Activated effector memory CD4-positive, alpha-beta T cell treated with Interleukin-2 at 50 U/mL for 16 hours (primary cell): Measurements from ENCODE around the gene ORC5.
A peak's percentile ranks its signal among the peaks of the same experiment; 100 is the strongest.
"Not testable (repeated sequence)": the region's sequence is repeated elsewhere in the genome, so short reads cannot be mapped to it uniquely, and the experiment has no call there.

Source experiments
- DNase-seq: peaks from one replicate; pipeline ENCODE4 v3.0.0-alpha.2; 2020

The ORC5 gene

GRCh38 chr7:104207731-104208420 lies at the start of gene ORC5:
Gene ORC5 (minus strand): TSS chr7:104208013. CDS start chr7:104207904, 109 bp downstream.
- DNase-seq = peak; percentile 65

- no peak for DNase-seq
Measured at GRCh38 chr7:104255616-104256015, 47.8 kb upstream of the ORC5 start.

GRCh38 chr7:104255194-104255593 lies 47.4 kb upstream of the ORC5 start:
- no peak for DNase-seq

DNA sequence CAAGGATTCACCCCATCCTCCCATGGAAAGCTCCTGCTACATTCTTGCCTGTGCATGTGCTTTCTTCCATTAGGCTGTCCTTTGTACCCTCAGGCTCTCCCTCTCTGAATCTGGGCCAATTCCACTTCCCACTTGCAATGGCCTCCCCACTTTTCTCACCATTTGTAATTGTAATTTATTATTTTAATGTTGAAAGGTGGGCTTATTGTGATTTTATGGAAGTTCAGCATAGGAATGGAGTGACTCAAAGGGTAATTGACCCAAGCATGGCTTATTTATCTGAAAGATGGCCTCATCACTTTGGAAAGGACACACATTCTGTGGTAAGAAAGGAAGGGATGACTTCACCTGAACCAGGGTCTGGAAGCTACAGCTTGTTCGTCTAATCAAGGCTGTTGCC lies 46.9 kb upstream of the ORC5 start:
- no peak for DNase-seq

DNA sequence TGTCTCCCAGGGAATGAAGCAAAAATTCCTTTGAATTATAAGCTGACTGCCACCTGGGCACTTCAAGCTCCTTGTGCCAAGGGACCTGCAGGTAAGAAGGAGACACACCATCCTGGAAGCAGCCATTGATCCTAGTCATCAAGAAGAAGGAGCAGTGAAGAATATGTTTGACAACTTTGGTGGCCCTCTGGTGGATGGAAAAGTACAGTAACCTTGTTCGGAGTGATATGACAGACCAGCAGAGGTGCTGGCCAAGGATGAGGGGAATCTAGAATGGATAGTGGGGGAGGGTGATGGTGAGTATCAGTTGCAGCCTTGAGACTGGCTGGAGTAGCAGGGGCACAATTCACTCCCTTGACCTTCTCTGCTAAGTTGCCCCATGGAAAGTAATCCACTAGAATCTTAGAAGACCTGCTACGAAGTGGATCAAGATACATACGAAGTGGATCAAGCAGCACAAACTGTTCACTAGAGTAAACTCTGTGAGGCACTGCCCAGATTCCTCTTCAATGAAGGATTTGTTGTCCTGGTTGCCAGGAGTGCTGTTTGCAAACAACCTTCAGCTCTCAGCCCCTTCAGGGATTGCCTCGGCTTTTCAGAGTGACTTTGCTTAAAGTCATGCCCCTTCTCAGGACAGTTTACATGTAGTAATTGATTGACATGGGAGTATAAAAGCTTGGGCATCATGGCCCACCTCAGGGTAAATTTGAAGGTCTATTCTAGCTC lies 44.8 kb upstream of the ORC5 start:
- DNase-seq = no peak

DNA sequence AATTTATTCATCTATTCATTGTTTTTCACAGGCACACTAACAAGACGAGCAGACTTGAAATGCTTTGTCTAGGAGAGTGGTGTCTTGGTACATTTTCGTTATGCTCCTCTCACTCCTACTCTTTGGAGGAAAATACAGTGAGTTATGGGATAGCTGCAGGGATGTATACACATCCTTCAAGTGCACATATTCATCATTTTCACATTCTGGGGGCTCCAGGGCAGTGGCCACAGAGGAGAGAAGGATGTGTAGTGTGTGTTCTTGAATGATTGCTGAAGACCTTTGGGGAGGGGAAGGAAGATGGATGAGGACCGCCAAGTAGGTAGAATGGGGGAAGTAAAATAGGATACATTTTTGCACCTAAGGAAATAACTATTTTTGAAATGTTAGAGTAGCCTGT lies 34.8 kb upstream of the ORC5 start:
- DNase-seq = no peak

DNA sequence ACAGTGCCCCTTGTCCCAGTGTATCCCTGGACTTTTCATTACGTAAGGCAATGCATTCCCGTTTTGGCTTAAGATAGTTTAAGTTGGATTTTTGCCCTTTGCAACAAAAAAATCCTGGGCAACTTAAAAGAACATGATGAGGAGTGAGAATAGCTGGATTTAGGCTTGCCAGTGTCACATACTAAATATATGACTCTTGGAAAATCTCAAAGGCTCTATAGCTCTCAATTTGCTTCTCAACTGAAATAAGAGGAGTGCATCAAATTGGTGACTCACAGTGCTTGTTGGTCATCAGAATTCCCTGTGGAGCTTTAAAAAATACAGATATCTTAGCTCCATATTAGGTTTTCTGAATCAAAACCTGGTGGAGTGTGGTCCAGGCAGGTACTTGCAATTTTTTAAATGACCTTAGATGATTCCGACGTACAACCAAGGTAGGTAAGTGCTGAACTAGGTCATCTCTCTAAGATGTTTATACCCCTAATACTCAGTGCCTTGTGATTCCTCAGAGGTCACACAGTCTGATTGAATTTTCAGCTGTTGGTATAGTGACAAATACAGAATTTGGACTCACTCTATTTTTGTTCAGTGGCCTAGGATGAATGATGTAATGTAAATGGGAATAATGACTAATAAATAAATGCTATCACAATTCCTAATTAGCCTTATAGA lies 33.9 kb upstream of the ORC5 start:
- no peak for DNase-seq

DNA sequence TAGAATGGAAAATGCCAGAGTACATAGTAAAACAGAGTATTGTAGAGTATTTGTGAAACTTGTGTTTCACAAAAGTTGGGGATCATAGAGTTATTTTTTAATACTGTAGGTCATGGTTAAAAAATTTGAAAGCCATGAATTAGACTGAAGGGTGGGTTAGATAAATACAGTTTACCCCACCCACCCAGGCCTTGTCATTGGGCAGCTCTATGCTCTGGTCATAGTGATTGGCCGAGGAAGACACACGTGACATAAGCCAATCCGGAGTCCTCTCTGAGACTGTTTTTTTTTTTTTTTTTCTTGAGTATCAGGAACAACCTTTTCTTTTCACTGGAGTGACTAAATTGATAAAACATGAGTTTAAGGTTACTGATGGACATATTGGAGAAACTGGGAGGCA lies 33.3 kb upstream of the ORC5 start:
- DNase-seq = no peak

GRCh38 chr7:104240401-104240800 lies 32.6 kb upstream of the ORC5 start:
- no peak for DNase-seq

DNA sequence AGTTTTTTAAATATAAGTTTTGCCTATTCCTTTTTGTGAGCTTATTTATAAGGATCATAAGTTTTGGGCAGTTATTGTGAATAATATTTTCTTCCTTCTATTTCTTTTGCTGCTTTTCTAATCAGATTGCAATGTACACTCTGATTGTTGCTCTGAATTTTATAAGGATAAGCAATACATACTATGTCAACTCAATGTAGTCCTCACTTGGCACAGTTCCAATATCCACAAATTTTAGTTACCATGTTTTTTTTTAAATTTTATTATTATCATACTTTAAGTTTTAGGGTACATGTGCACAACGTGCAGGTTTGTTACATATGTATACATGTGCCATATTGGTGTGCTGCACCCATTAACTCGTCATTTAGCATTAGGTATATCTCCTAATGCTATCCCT lies 27.2 kb upstream of the ORC5 start:
- not testable (repeated sequence) for DNase-seq

GRCh38 chr7:104231054-104232046 lies 23.5 kb upstream of the ORC5 start:
- no peak for DNase-seq

DNA sequence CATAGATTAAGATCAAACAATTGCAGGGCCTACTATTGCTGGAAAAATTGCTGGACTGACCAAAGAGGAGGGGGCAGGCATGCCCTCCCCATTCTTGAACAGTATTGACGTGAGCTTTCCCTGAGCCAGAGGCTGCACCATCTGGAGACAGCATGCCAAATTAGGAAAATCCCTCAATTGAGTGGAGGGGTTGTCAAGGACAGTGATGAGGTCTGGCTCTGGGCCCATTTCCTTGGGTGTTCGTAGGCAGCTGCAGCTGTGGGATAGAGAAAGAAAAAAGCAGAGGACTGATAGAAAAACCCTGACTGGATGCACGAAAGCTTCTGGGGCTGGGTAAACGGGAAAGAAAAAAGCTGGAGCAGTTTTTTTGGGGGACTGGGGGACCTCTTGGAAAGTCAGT lies 22.8 kb upstream of the ORC5 start:
- DNase-seq = no peak

DNA sequence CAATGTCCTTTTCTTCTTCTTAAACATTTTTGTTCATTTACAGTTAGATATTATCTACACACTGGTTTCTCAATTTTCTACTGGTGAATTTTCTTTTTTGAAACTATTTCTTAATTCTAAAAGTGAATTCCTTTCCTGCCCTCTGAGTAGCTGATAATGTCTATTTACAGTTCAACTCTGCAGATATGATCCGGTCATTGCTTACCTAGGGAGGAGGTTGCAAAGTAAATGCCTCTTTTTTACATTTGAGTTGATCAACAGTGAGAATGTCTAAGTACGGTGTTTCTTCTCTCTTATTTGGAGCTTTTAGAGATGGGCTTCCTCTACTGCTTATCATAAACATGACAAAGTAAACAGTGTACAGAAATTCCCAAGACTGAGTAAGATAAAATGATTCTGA lies 20.6 kb upstream of the ORC5 start:
- no peak for DNase-seq

GRCh38 chr7:104225451-104225850 lies 17.6 kb upstream of the ORC5 start:
- no peak for DNase-seq

GRCh38 chr7:104217620-104218019 lies 9.8 kb upstream of the ORC5 start:
- no peak for DNase-seq

- no peak for DNase-seq
Measured at GRCh38 chr7:104209063-104209462, 1.2 kb upstream of the ORC5 start.

GRCh38 chr7:104208421-104208780 lies 588 bp upstream of the ORC5 start:
- DNase-seq = no peak

DNA sequence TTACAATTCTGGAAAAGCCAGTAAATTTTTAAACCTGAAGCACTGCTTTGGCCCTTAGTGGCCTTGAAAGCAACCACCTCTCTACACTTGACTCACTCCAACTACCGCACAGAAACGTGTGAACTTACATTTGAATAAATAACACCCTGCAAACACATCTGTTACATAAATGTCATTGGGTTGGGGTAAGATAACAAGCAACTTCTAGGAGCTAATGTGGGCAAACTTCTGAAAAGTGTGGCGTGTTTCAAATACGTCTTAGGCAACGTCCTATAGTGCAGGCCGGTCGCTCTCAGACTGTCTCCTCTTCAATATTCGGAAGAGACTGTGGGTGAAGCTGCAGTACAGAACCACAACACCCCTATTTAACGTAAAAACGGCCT lies 474 bp downstream of the ORC5 start:
- no peak for DNase-seq

DNA sequence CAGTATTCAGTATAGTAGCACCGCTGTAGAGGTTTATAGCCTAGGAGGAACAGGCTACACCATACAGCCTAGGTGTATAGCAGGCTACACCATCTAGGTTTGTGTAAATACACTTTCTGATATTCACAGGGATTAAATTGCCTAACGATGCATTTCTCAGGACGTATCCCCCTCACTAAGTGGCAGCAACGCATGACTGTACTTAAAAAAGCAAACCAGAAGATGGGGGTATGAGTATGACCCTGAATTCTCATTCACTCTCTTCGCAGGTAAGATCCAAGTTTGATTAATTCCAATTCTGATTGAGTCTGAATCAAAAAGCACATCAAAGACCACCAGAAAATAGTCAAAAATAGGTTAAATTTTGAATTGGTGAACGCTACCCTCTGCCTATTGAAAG lies 972 bp downstream of the ORC5 start:
- no peak for DNase-seq

GRCh38 chr7:104198673-104199278 lies 9.0 kb downstream of the ORC5 start:
- no peak for DNase-seq

DNA sequence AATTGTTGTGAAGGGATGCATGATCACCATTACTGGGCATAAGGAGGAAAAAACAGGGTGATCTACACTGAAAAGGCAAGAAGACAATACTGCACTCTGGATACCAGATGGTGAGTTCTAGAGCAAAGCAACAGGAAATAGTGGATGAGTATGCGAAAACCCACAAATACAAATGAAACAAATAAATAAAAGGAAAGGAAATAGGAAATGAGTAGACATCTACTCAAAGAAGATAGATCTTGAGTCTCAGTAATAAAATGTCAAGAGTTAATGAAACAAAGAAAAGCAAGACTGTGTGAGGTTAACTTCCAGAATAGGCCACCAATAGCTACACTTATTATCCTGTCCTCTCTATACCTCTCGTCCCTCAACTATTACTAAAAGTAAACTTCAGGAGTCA lies 11.7 kb downstream of the ORC5 start:
- no peak for DNase-seq

- no peak for DNase-seq
Measured at GRCh38 chr7:104192434-104192833, 15.4 kb downstream of the ORC5 start.

GRCh38 chr7:104185346-104185745 lies 22.5 kb downstream of the ORC5 start:
- DNase-seq = no peak
